IMR-90 (cell line): Measurements from ENCODE around the gene DCDC2B.

Source experiments
- CEBPB ChIP-seq: IDR thresholded peaks from 2 replicates; pipeline ENCODE4 v1.6.1; 2012; ENCODE audit warnings: low read depth, low read length, improper control_type of control experiment
- CHD1 ChIP-seq: IDR thresholded peaks from 2 replicates; pipeline ENCODE4 v1.6.1; 2012; ENCODE audit warnings: low read depth, low read length, improper control_type of control experiment
- CTCF ChIP-seq: conservative IDR thresholded peaks from 2 replicates; pipeline ENCODE4 v1.5.1; 2012; ENCODE audit warnings: mild to moderate bottlenecking, low read depth, low read length, improper control_type of control experiment
- ELK1 ChIP-seq: fragments of 150-350 bp; IDR thresholded peaks from 2 replicates; pipeline ENCODE4 v1.6.1; 2016; ENCODE audit warnings: low read depth, mild to moderate bottlenecking, low read length, moderate library complexity, borderline replicate concordance
- FOS ChIP-seq: fragments of 150-350 bp; IDR thresholded peaks from 2 replicates; pipeline ENCODE4 v1.6.1; 2016; ENCODE audit warnings: low read depth, low read length
- MAZ ChIP-seq: IDR thresholded peaks from 2 replicates; pipeline ENCODE4 v1.6.1; 2012; ENCODE audit warnings: low read depth, mild to moderate bottlenecking, low read length, improper control_type of control experiment, moderate library complexity, borderline replicate concordance
- MXI1 ChIP-seq: IDR thresholded peaks from 2 replicates; pipeline ENCODE4 v1.6.1; 2012; ENCODE audit warnings: low read depth, mild to moderate bottlenecking, low read length, moderate library complexity, borderline replicate concordance
- NFE2L2 ChIP-seq: fragments of 150-350 bp; IDR thresholded peaks from 2 replicates; pipeline ENCODE4 v1.6.1; 2016; ENCODE audit warnings: low read depth, mild to moderate bottlenecking, low read length
- POLR2A ChIP-seq: IDR thresholded peaks from 2 replicates; pipeline ENCODE4 v1.6.1; 2012; ENCODE audit warnings: mild to moderate bottlenecking, low read depth, low read length
- RCOR1 ChIP-seq: IDR thresholded peaks from 2 replicates; pipeline ENCODE4 v1.6.1; 2012; ENCODE audit warnings: mild to moderate bottlenecking, low read length, improper control_type of control experiment; ENCODE audit not compliant: insufficient replicate concordance
- RFX5 ChIP-seq: IDR thresholded peaks from 2 replicates; pipeline ENCODE4 v1.8.0; 2012; ENCODE audit warnings: low read depth, mild to moderate bottlenecking, low read length, moderate library complexity
- SMC3 ChIP-seq: fragments of 150-350 bp; IDR thresholded peaks from 2 replicates; pipeline ENCODE4 v1.6.1; 2016; ENCODE audit warnings: low read depth, mild to moderate bottlenecking, antibody characterized with exemption, low read length, moderate library complexity
- USF2 ChIP-seq: fragments of 150-350 bp; IDR thresholded peaks from 2 replicates; pipeline ENCODE4 v1.6.1; 2017; ENCODE audit warnings: mild to moderate bottlenecking, antibody characterized with exemption, low read length, low read depth

GRCh38 chr1:32179193-32179442 lies 29.8 kb upstream of the DCDC2B start:
- no peak for TF ChIP-seq CTCF
- TF ChIP-seq POLR2A, result no peak
- no peak for TF ChIP-seq SMC3
- no peak for TF ChIP-seq RCOR1
- TF ChIP-seq FOS, result no peak
- no peak for TF ChIP-seq ELK1
- TF ChIP-seq MXI1, result no peak
- no peak for TF ChIP-seq RFX5
- no peak for TF ChIP-seq CEBPB
- no peak for TF ChIP-seq CHD1
- TF ChIP-seq NFE2L2, result no peak
- TF ChIP-seq MAZ, result no peak
- no peak for TF ChIP-seq USF2
